GM19455 (cell line): Measurements from ENCODE around the gene PRPF6.

Experiments
- ATAC-seq: cut with Tn5 transposase; IDR thresholded peaks from one replicate; pipeline ENCODE4 v1.9.1; 2021; ENCODE audit not compliant: unreplicated experiment

The PRPF6 gene

DNA sequence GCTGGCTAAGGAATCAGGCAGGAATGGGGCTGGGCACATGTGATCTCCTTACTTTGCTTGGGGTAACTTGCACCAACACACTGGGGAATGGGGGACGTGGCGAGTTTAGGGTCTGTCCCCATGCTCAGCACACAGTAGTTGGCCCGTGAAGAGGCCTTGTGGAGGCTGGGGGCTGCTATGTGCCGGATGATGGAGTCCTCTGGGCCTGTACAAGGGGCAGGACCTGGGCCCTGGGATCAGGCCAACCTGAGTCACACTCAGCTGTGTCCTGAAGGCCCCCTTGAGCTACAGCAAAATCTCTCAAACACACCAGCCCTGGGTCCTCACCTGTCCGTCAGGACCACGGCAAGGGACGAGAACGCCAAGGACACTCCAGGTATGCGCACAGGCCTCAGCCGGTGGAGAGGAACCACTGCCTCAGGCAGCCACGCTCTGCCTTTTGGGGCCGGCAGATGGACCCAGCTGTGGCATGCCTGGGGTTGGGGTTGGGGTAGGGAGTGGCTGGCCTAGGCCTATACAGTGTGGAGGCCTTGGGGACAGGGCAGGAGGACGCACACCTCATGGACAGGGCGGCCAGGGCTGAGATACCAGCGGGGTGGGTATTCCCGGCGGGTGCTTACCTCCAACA is 35.8 kb upstream of the PRPF6 start:
- ATAC-seq = no peak

DNA sequence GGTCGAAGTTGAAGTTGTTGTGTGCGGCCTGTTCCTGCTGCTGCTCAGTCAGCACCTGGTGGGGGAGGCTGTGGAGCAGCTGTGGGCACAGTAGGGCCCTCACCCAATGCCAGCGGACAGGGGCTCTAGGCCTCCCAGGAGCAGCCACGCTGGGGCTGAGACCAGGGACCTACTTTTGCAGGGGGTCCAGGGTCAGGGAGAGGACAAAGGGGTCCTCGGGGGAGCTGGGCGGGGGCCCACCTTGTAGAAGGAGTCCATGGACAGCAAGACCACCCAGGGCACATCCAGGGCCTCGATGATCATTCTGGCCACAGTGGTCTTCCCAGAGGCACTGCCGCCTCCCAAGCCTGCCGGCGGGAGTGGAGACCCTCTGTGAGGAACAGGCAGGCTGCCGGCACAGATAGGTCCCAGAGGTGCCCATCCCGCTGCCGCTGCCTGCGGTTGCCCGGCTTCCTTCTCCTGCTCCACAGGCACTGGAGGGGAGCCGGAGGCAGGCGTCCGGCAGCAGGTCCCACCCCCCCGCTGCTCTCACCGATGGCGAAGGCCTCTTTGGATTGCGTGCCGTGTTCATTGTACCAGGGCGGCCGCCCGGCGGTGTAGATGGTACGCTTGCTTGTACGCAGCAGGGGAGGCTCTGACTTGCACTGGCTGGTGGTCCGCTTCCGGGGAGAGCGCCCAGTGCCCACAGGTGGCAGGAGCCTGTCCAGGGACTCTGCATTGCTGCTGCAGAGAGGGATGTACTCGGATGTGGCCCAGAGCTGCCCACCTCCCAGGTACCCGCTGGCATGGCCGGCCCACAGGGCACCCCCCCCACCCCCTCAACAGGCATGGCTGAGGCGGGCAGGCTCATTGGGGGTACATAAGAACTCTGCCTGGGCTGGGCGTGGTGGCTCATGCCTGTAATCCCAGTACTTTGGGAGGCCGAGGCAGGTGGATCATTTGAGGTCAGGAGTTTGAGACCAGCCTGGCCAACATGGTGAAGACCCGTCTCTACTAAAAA is 34.7 kb upstream of the PRPF6 start:
- ATAC-seq = no peak

DNA sequence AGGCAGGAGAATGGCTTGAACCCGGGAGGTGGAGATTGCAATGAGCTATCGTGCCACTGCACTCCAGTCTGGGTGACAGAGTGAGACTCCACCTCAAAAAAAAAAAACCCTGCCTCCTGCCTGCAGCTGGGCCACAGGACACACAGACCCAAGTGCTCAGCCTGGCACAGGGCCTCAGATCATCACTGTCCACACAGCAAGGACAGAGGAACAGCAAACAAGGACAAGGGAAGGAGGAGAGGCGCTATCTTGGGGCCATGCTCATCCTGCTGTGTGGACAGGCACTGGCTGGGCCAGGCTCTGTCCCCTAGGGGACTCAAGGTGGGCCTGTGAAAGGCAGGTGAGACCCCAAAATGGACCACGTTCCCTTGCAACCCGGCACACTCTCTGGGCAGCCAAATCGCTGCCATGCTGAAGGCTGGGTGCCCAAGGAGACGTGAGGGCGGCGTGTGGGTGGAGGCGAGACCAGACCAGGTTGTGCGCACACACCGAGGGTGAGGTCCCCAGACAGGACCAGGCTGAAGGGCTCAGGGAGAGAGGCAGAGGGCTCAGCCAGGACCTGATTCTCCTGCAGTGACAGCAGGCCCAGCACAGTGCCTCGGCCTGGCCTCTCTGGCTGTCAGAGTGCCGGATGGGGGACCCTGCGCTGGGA is 33.8 kb upstream of the PRPF6 start:
- no peak for ATAC-seq

- ATAC-seq = no peak
These were observed 33.1 kb upstream of the PRPF6 start for GRCh38 chr20:63947638-63948456.

DNA sequence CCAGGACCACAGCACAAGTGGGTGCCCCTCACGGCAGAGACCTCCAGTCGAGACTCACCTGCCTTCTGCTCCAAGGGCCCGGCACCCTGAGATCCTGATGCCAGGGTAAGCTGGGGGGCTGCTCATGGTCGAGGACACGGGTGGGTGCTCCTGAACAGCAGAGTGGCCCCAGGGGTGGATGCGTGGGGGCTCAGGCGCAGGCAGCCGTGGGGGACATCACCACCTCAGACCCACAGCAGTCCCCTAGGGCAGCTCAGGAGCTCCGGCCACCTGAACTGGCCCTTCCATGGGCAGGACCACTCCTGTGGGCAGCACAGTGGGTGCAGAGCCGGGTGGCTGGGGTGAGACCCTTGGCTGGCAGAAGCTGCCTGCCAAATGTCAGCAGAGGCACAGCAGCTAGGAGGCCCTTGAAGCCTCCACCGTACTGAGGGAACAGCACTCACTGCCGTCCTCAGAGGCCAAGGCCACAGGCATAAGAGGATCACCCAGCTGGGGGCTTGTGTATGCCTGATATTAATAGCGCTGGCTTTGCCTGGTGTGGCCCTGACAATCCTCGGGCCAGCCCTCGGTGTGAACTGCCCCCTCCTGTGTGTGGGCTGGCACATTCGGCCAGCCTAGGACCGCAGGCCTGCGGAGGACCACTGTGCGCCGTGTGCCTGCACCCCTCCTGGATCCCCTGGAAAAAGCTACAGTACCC is 30.1 kb upstream of the PRPF6 start:
- no peak for ATAC-seq

GRCh38 chr20:63951398-63952209 is 29.3 kb upstream of the PRPF6 start:
- no peak for ATAC-seq

GRCh38 chr20:63952210-63952535 is 28.8 kb upstream of the PRPF6 start:
- no peak for ATAC-seq

DNA sequence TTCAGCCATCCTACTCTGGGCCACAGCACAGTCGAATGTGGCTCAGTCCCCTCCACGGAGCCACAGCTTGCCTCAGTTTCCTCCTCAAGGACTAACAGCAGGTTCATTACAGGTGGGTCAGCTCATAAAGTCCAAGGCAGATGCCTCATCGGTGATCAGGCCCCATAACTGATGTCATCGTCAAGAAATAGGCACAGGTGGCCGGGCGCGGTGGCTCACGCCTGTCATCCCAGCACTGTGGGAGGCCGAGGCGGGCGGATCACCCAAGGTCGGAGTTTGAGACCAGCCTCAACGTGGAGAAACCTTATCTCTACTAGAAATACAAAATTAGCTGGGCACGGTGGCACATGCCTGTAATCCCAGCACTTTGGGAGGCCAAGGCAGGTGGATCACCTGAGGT is 28.2 kb upstream of the PRPF6 start:
- no peak for ATAC-seq

DNA sequence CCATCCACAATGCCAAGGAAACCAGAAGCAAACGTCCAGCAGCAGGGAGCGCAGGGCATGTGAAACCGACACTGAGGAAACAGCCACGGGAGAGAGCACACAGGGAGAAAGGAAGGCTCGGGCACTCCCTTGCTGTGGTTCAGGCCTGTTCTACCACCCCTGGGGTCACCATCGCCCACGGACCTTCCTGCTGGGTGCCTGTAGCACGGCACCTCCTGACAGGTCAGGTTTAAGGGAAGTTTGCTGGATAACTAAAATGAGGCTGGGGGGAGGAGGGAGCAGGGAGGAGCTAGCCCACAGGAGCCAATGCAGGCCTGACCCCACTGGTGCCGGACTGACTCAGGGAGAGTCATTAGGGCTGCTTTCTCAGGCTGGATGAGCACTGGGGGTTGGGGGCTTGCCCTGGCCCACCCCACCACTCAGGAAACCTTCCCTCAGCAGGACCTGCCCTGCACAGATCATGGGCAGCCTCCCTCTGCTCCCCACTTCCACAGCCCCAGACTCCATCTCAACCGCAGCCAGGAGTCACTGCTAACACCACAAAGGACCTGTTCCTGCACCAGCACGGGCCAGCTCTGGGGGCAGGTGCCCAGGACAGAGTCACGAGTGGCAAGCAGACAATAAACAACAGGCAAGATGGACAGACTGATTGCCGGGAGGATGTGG is 27.0 kb upstream of the PRPF6 start:
- no peak for ATAC-seq

DNA sequence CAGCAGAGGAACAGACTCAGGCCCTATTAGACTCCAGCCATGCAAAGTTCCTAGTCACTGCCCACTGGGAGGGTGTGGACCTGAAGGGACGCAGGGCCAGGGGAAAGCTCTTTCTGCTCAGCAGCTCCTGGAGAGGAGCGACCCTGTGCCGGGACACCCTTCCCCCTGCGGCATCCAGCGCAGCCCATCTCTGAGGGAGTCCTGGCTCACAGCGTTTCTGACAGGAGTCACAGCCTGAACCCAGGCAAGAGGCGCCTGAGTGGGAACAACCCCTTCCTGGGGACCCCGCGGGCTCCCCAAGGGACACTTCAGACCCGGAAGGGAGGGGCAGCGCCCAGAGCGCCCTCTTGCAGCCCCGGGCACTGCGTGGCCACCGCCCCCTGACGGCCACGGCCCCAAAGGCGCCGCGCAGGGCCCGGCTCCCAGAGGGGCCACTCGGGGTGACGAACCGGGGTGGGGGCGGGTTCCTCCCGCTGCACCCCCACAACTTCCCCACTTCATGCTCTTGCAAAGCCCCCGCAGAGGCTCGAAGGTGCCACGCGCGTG is 25.6 kb upstream of the PRPF6 start:
- ATAC-seq = peak; percentile 12

- peak; percentile 66 for ATAC-seq
These were observed 24.9 kb upstream of the PRPF6 start, which contains the start of gene UCKL1 for GRCh38 chr20:63955827-63956663. Gene UCKL1 (minus strand): TSS chr20:63956416. CDS start chr20:63956372, 44 bp downstream.

- ATAC-seq = peak; percentile 11
These were observed 24.3 kb upstream of the PRPF6 start for GRCh38 chr20:63956664-63957003.

DNA sequence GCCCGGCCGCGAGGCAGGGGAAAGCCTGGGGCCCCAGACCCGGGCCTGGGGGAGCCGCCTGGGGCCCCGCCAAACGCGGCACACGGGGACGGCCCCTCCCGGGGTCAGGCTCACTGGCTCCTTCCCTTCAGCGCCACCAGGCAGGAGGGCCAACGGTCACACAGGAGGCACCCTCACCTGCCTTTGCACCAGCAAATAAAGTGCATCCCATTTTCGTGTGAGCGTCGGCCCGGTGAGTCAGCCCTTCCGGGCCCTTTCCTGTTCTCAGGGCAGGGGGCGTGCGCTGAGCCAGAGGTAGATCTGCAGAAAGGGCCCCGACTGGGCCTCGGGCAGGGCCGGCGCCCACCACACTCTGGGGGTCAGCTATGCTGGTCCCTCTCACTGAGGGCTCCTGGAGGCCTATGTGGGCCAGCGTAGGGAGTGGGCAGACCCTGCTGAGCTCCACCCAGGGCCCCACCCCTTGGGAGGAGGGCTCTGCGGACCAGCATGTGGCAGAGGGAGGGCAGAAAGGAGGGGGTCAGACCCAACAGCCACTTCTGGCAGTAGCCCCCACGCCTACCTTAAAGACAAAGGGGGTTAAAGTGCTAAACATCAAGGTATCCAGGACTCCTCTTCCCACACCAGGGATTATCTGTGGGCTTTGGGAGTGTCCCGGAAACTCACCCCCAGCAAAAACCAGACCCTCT is 23.8 kb upstream of the PRPF6 start:
- ATAC-seq = peak; percentile 20

DNA sequence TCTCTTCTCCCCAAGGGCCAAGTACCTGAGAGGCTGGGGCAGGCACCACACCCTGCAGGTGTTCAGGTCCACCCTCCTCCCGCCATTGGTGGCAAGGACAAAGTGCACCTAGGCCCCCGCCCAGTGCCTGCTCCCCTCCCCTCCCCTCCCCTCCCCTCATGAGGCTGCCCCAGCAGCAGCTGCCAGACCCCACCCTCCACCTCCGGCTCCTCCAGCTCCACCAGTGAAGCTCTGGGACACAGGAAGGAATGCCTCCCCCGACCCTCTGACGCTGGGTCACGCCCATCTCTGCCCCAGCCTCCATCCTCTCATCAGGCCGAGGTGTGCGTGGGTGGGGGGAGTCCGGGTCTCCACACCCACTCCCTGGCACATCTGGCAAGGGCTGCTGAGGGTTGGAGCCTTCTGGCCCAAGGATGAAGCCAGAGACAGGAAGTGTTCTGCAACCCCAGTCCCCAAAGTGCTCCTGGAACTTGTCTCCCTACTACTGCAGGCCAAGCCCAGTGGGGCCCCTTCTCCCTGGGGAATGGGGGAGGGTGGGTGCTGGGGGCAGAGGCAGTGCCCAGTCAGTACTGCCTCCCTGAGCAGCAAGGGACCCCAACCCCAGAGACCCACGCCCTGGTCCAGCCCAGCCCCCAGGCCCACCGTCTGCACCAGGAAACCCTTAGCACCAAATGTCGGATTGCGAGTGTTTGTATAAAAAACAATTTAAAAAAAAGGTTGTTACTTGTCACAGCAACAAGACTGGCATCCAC is 23.1 kb upstream of the PRPF6 start:
- ATAC-seq = no peak

GRCh38 chr20:63958471-63958870 is 22.5 kb upstream of the PRPF6 start:
- ATAC-seq = no peak

GRCh38 chr20:63958964-63959698 is 21.8 kb upstream of the PRPF6 start:
- ATAC-seq = no peak
